Thoracic aorta endothelial cell (primary cell): Measurements from ENCODE around the gene ZNF571. TPM values are rescaled to one million over a fixed set of nuclear protein-coding genes. Genes with fewer than 3 reads are reported as not detected.

Experiments used
- total RNA-seq: library from RNA; depleted of rRNA; stranded (reverse); fragments of >200 nt; gene quantifications from 2 replicates; pipeline ENCODE4 v1.2.3, GENCODE V29; 2012

The ZNF571 gene
- total RNA-seq, result 1.2 and 2.4 TPM in 2 replicates

DNA sequence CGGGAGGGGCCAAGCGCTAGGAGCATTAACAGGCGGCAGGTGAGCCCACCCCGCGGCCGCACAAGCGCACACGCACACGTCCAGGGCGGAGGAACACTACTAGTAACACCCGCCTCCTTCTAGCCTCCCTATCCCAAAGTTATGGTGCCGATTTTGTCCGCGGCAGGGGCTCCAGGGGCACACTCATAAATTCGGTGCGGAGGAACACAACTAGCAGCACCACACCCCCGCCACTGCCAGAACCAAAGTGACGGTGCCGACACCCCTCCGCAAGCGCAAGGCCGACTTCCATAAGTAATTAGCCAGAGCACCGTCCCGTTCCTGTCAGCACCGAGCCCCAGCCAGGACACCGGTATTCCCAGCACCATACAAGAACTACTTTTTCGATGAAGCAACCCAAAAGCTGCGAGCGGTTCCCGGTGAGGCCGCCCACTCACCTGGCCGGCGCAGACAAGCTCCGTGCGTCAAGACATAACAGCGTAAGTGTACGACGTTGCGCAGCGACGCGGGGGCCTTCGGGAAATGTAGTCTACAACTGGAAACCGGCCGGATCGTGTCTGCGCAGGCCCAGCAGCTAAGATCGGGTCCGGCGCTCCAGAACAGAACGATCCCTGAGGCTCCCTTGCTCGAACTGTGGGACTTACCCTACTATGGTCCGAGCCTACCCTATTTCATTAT, at the start of gene ZNF571, which contains the start of gene ZNF540:
Gene ZNF571, minus strand, starts transcription at position 489 of the 678 bp plus-strand sequence. CDS start 8,116 bp downstream, outside the sequence.
Gene ZNF540, plus strand, starts transcription at position 573 of the 678 bp plus-strand sequence. CDS start 3,572 bp downstream, outside the sequence.

Other genes with a start within 250 kb of the ZNF571 start
- 4.4 and 5.2 TPM in 2 replicates for gene ZNF527, start 223.7 kb downstream of the ZNF571 start, total RNA-seq
- 6.5 and 7.0 TPM in 2 replicates for gene ZNF569, start 127.3 kb downstream of the ZNF571 start, total RNA-seq
- gene ZNF570, start 125.4 kb downstream of the ZNF571 start, total RNA-seq, result 5.5 and 7.0 TPM in 2 replicates
- gene ZNF793, start 87.9 kb downstream of the ZNF571 start, total RNA-seq, result 0.53 and 0.72 TPM in 2 replicates
- gene ZNF540, start 84 bp upstream of the ZNF571 start, total RNA-seq, result 0.14 and 0.40 TPM in 2 replicates
- gene ZFP30, start 60.7 kb upstream of the ZNF571 start, total RNA-seq, result 16.9 and 19.9 TPM in 2 replicates
- gene ZNF607, start 125.0 kb upstream of the ZNF571 start, total RNA-seq, result 1.8 and 2.4 TPM in 2 replicates
- gene ZNF573, start 184.8 kb upstream of the ZNF571 start, total RNA-seq, result 6.2 and 9.7 TPM in 2 replicates